M059J (cell line): ENCODE data around the gene GNAI1. TPM values are rescaled to one million over a fixed set of nuclear protein-coding genes. Genes with fewer than 3 reads are reported as not detected.

ENCODE experiments used
- DNase-seq: peaks from one replicate; pipeline ENCODE4 v3.0.0-alpha.2; 2012; ENCODE audit warnings: low read depth
- total RNA-seq: library from RNA; depleted of rRNA; stranded (reverse); fragments of >200 nt; shearing (Covaris generic); gene quantifications from 2 replicates; pipeline ENCODE4 v1.2.3, GENCODE V29; 2014

Gene GNAI1
- total RNA-seq, 1 experiment from 2014 or later = 58.9 TPM

DNA sequence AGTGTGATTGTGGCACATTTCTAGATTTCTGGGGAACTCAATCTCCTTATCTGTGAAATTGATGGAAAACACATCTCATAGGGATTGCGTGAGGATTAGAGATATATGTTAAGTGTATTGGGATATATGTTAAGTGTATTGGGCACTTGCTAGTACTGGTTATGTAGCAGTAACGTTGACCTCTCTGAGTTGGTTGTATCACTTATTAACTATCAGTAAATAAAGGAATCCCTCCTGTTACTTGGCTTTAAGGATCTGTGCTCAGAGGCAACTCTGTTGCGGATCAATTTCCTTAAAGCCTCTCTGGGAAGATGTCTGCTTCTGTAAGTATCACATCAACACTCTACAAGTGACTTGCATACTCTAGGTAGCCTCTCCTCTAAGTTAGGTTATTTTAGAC, 25.2 kb downstream of the GNAI1 start:
- DNase-seq = no peak

DNA sequence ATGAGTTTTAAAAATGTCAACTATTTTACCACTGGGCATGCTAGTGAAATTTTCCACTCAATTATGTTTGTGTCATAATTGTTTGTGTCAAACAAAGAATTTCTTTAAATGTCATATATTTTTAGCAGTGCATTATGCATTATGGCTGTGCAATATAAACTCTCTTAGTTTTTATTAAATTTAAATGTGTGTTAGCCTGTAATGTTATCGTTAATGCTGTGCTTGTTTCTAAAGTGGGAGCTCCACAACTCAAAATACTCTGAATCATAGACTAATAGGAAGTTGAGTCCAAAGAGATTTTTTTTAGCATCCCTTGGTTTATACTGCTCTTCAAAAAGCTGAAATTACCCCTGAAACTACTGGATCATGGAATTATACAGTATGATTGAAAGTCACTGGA, 26.8 kb downstream of the GNAI1 start:
- no peak for DNase-seq

- no peak for DNase-seq
Measured at GRCh38 chr7:80165177-80165576, 30.5 kb downstream of the GNAI1 start.

DNA sequence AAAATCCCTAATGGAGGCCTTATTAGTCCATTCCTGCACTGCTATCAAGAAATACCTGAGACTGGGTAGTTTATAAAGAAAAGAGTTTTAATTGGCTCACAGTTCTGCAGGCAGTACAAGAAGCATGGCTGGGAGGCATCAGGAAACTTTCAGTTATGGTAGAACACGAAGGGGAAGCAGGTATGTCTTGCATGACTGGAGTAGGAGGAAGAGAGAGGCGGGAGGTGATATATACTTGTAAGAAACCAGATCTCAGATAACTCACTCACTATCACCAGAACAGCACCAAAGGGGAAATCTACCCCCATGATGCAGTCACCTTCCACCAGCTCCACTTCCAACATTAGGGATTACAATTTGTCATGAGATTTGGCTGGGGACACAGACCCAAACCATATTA, 35.8 kb downstream of the GNAI1 start:
- DNase-seq = no peak

DNA sequence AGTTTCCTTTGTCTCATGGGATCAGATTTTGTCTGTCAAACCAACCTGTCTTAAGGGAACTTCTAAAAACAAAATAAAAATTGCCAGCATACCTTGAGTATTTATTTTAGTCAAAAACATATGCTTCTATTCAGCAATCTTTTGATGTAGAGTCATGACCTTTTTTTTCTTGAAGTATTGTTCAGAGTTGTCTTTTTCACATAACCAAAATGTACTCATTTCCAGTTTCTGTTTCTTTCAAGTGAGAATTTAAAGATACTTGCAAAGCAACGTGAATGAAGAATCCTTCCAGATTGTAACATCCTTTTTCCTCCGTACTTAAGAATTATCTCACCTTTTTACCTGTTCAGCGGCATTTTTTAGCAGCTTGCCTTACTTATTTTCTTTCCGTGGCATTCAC, 37.8 kb downstream of the GNAI1 start:
- no peak for DNase-seq

GRCh38 chr7:80175744-80176143, 41.1 kb downstream of the GNAI1 start:
- no peak for DNase-seq

- DNase-seq = no peak
Measured at GRCh38 chr7:80181411-80181810, 46.8 kb downstream of the GNAI1 start.

GRCh38 chr7:80182630-80183276, 48.1 kb downstream of the GNAI1 start:
- DNase-seq = no peak

GRCh38 chr7:80183351-80183750, 48.7 kb downstream of the GNAI1 start:
- DNase-seq = no peak

DNA sequence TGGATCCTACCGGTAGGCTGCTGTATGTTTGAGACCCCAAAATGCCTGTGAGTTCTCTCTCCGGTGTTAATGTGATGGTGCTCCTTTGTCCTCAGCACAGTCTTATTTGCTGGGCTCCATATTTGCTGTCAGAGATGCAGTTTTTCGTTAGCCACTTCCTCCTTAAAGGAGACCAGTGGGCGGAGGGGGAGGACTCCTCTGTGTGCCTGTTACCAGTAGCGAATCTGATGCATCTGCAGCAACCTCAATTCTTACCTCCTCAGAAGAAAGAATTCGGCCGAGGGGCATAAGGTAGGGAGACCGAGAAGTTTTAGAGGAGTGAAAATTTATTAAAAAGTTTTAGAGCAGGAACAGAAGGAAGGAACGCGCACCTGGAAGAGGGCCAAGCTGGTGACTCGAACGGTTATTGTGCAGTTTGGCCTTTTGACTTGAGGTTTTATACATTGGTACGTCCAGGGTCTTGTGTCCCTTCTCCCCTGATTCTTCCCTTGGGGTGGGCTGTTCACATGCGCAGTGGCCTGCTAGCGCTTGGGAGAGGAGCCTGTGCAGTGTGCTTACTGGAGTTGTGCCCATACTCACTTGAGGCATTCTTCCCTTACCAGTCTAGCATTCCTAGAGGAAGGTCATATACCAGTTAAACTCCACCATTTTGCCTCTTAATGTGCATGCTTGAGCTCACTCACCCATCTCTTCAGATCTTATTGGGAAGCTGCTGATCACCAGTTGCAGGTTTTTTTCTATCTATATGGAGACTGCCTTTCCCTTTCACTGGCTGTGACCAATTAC, 49.5 kb downstream of the GNAI1 start:
- DNase-seq = peak; percentile 8

DNA sequence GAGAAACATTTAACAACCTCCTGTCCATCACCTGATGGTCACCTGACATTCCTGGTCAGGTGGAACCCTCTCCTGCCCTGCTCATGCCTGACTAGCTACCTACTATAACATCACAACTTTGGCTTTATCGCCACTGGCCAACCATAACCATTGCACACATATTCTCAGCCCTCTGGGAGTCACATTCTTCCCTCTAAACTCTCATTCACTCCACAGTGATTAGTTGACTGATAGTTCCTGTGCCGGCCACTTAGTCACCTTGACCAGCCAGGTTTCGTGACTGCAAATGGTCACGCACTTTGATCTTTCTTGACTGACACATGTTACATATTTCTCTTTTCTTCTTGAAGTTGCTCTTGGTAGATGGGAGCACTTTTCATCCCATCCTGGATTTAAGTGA, 50.1 kb downstream of the GNAI1 start:
- no peak for DNase-seq

- no peak for DNase-seq
Measured at GRCh38 chr7:80185571-80185970, 50.9 kb downstream of the GNAI1 start.

GRCh38 chr7:80186721-80187120, 52.1 kb downstream of the GNAI1 start:
- peak; percentile 31 for DNase-seq

GRCh38 chr7:80187279-80187678, 52.6 kb downstream of the GNAI1 start:
- DNase-seq = no peak

GRCh38 chr7:80187727-80188126, 53.1 kb downstream of the GNAI1 start:
- no peak for DNase-seq

DNA sequence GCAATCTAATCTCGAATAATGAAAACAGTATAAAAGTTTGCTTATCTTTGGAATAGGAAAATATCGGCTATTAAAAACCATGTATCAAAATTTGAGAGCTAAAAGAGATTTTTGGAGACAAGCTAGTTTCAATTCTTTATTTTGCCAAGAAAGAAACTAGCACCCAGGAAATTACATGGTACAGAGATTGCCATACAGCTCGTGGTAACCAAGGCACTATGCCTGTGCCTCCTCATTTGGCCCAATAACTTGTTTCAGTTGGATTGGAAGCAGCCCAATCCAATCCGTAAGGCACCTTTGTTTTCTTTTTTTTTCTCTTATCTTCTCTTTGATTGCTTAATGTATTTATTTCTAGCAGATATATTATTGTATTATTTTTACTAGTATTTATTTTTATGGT, 55.0 kb downstream of the GNAI1 start:
- no peak for DNase-seq

GRCh38 chr7:80197627-80198026, 63.0 kb downstream of the GNAI1 start:
- DNase-seq = no peak

DNA sequence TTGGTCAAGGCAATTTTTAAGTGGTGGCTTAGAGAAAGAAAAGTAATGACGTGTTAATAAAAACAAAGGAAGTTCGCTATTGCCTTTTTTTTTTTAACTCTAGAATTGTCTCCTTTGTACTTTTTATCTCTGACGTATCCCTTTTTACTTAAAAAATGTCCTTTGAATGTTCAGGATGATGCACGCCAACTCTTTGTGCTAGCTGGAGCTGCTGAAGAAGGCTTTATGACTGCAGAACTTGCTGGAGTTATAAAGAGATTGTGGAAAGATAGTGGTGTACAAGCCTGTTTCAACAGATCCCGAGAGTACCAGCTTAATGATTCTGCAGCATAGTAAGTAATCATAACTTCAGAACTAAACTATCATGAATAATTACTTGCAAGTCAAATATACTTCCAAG, 64.4 kb downstream of the GNAI1 start:
- DNase-seq = no peak

GRCh38 chr7:80204454-80204853, 69.8 kb downstream of the GNAI1 start:
- no peak for DNase-seq

- DNase-seq = no peak
Measured at GRCh38 chr7:80204919-80205318, 70.3 kb downstream of the GNAI1 start.

DNA sequence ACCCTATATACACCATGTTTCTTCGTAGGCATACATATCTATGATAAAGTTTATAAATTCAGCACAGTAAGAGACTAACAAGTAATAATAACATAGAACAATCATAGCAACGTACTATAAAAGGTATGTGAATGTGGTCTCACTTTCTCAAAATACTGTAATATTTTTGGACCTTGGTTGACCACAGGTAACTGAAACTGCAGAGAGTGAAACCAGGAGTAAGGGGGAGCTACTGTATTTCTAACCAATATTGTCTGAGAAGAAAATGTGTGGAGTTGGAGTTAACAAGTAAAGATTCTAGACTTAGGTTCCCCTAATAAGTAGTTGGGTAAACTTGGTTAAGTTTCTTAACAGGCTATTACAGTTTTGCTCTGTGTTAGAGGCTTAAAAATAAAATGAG, 72.1 kb downstream of the GNAI1 start:
- DNase-seq = no peak

DNA sequence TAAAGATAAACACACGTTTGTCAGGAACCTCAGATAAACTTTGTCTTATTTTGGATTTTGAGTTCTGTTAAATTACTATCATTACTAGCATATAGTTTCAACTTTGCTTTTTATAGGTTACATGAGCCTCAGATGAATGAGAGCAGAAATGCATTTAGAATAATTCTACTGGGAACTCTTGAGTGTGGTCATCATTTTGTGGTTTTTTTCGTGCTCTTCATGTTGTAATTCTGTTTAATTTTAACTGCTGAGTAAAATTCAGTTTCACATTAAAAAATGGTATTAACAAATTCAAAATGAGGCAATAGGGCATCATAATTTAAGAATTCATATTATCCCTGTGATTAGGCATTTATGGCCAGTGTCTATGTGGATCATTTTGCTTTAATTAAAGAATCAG, 72.9 kb downstream of the GNAI1 start:
- no peak for DNase-seq

- DNase-seq = no peak
Measured at GRCh38 chr7:80208700-80209099, 74.1 kb downstream of the GNAI1 start.

DNA sequence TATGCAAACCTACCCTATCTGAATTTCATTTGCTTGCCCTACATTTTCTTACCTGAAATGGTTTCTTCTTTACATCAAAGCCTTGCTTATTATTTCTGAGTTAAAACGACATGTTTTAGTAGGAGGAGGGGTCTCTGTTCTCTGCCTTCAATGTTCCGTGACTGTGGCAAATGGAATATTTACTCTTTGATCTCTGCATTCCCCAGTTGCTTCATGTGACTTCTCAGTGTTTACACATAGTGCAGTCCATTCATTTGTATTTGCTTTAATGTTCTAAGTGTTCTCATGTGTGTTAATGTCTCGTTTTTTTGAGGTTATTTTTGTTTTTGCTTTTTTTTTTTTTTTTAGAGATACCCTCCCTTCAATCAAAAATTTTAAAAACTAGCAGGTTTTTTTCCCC, 75.8 kb downstream of the GNAI1 start:
- DNase-seq = no peak
